Gastroesophageal sphincter (tissue), 4 donors: Measurements from ENCODE around the gene CPEB2. TPM values are rescaled to one million over a fixed set of nuclear protein-coding genes. Genes with fewer than 3 reads are reported as not detected.
A peak's percentile ranks its signal among the peaks of the same experiment; 100 is the strongest.

Source experiments
- ATAC-seq: fragments of 150-250 bp; one replicate; pipeline ENCODE4 v1.9.1; 2016; ENCODE audit warnings: mild to moderate bottlenecking, moderate library complexity
- H3K27ac ChIP-seq, 4 donors: fragments of 200-600 bp; sonication (generic) in 3 of 4; 1 replicate in 3 of 4; 2 replicates in 1 of 4; pipeline ENCODE4 v1.5.1; 2016 to 2019
- H3K27me3 ChIP-seq: fragments of 200-600 bp; sonication (generic); one replicate; pipeline ENCODE4 v1.5.1; 2019
- H3K36me3 ChIP-seq, 2 donors: fragments of 200-600 bp; sonication (generic); one replicate each; pipeline ENCODE4 v1.5.1; 2019; ENCODE audit warnings: control low read depth in 1 of 2
- H3K4me1 ChIP-seq, 3 donors: fragments of 200-600 bp; sonication (generic); 1 replicate in 2 of 3; 2 replicates in 1 of 3; pipeline ENCODE4 v1.5.1; 2016 to 2019; ENCODE audit warnings: control low read depth in 2 of 3
- H3K4me3 ChIP-seq, 2 donors: fragments of 200-600 bp; sonication (generic); one replicate each; pipeline ENCODE4 v1.5.1; 2019; ENCODE audit warnings: mild to moderate bottlenecking in 1 of 2, moderate library complexity in 1 of 2
- H3K9me3 ChIP-seq, 3 donors: fragments of 200-600 bp; sonication (generic); one replicate each; pipeline ENCODE4 v1.5.1; 2017 to 2019; ENCODE audit warnings: control low read depth in 2 of 3
- EP300 ChIP-seq: sonication (generic); formaldehyde crosslinking; IDR thresholded peaks from one replicate; pipeline ENCODE4 v1.6.1; 2017; ENCODE audit warnings: antibody characterized with exemption, mild to moderate bottlenecking
- POLR2A ChIP-seq, 2 donors: fragments of 450-650 bp; IDR thresholded peaks; one replicate each; pipeline ENCODE4 v1.6.1; 2017; ENCODE audit warnings: antibody characterized with exemption in 2 of 2, mild to moderate bottlenecking in 2 of 2, moderate library complexity in 1 of 2
- POLR2AphosphoS5 ChIP-seq: sonication (generic); formaldehyde crosslinking; IDR thresholded peaks from one replicate; pipeline ENCODE4 v1.6.1; 2017; ENCODE audit warnings: antibody characterized with exemption
- WGBS, 2 donors: methylation state at CpG; one replicate each; pipeline ENCODE4 v1.1.5; 2018; ENCODE audit warnings: low coverage in 1 of 2; 5-methylcytosine and 5-hydroxymethylcytosine counted together
- total RNA-seq, 4 donors: library from RNA; depleted of rRNA; stranded (reverse); fragments of >200 nt; gene quantifications; one replicate each; pipeline ENCODE4 v1.1.0, GENCODE V29; 2016
- TF ChIP-seq, protein P1 (sequence below), 4 experiments: fragments of 200-600 bp in 2 of 4; fragments of 450-650 bp in 2 of 4; sonication (generic) in 1 of 4; IDR thresholded peaks; one replicate each; pipeline ENCODE4 v1.5.1; 2017 to 2019; ENCODE audit warnings: antibody characterized with exemption in 4 of 4, mild to moderate bottlenecking in 2 of 4, moderate library complexity in 2 of 4

The CPEB2 gene
- total RNA-seq, 4 donors from 2014 or later: 21.9 to 34.4 (median 27.4) TPM

DNA sequence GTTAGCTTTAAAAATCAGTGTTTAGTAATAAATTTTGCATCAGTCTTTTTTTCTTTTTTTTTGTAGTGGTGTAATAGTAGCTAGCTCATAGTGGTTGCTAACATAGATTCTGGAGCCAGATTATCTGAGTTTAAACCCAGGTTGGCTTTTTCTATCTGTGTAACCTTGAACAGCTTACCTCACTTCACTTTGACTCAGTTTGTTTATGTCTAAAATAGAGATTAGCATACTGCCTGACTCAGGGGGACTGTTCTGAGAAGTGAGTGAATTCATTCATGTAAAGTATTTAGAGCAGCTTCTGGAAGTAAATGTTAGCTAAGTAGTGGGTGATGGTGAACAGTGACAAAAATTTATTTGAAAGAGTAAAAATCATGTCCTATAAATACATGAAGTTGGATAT lies 32.9 kb downstream of the CPEB2 start:
- peaks cover 6 to 86% (median 20%) of the 10 kb centered on the region in 3 donors for H3K4me1 ChIP-seq
- no peak for ATAC-seq

DNA sequence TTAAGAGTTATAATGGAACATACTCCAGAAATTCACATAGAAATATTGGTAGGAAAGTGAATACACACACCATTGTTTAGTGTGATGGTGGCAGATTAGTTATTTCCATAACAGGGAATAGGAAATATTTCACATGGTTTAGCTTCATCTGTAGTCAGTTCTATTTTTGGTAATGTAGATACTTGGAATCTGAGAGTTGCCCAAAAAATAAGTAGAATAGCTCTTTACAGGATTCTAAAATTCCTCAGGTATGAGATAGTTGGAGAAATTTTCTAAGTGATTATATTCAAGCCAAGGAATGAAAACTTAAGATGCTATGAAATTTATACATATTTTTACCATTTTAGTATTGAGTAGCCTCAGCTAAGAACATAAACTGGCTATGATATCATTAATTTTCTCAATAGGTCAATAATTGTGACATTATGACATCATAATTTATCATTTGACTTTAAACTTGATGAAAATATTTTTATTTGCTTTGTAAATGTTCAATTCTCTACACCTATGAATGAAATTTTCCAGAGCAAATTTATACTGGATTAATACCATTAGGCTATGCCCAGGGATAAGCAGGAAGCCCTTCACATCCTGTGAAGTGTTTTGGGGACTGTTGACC lies 35.8 kb downstream of the CPEB2 start:
- no peak for ATAC-seq
- TF ChIP-seq POLR2AphosphoS5 (no peak), POLR2A (IDR thresholded peaks at IDR 0.05) (no peak), EP300 (no peak)
- TF ChIP-seq, protein P1, sequence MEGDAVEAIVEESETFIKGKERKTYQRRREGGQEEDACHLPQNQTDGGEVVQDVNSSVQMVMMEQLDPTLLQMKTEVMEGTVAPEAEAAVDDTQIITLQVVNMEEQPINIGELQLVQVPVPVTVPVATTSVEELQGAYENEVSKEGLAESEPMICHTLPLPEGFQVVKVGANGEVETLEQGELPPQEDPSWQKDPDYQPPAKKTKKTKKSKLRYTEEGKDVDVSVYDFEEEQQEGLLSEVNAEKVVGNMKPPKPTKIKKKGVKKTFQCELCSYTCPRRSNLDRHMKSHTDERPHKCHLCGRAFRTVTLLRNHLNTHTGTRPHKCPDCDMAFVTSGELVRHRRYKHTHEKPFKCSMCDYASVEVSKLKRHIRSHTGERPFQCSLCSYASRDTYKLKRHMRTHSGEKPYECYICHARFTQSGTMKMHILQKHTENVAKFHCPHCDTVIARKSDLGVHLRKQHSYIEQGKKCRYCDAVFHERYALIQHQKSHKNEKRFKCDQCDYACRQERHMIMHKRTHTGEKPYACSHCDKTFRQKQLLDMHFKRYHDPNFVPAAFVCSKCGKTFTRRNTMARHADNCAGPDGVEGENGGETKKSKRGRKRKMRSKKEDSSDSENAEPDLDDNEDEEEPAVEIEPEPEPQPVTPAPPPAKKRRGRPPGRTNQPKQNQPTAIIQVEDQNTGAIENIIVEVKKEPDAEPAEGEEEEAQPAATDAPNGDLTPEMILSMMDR (IDR thresholded peaks at IDR 0.05): no peak
- Histone ChIP-seq H3K27ac (peak overlapping the region; percentile 14 to 59 (median 44)), H3K4me1 (peaks cover 0 to 84% (median 18%) of the 10 kb centered on the region in 3 donors), H3K27me3 (no peaks in the 10 kb centered on the region), H3K4me3 (no peak overlapping the region), H3K9me3 (no peaks in the 10 kb centered on the region), H3K36me3 (peaks cover 0 to 5% of the 10 kb centered on the region in 2 donors)

More for the DNA sequence above, 32.9 kb downstream of the CPEB2 start:
- TF ChIP-seq POLR2A (IDR thresholded peaks at IDR 0.05) (no peak), POLR2AphosphoS5 (peak; percentile 38), EP300 (no peak)
- TF ChIP-seq, protein P1 (IDR thresholded peaks at IDR 0.05): no peak
- Histone ChIP-seq H3K4me3 (no peak overlapping the region), H3K36me3 (peaks cover 0 to 5% of the 10 kb centered on the region in 2 donors), H3K27ac (peak overlapping the region; percentile 45 to 69 (median 58)), H3K9me3 (no peaks in the 10 kb centered on the region), H3K27me3 (no peaks in the 10 kb centered on the region)

DNA sequence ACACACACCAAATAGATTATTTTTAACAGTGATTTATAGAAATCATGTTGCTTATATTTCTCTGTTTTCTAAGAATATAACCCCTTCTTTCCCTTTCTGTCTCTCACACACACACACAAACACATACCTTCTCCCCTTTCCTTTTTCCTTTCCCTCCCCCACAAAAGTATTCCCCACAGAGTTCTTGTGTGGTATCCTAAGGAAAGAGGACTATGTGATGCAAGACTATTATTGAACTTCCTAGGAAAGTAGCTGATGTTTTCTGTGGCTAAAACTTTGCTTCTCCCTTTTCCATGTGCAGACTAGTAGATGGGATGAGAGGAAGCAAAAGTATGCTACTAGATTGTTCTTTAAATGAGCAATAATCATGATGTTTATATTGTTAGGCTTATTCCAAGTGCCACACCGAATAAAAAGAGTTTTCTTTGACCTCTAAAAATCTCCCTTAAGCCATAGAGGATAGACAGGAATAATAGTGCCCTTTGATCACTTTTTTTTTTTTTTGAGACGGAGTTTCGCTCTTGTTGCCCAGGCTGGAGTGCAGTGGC lies 38.7 kb downstream of the CPEB2 start:
- ATAC-seq: no peak
- H3K4me1 ChIP-seq: peaks cover 0 to 71% (median 14%) of the 10 kb centered on the region in 3 donors

DNA sequence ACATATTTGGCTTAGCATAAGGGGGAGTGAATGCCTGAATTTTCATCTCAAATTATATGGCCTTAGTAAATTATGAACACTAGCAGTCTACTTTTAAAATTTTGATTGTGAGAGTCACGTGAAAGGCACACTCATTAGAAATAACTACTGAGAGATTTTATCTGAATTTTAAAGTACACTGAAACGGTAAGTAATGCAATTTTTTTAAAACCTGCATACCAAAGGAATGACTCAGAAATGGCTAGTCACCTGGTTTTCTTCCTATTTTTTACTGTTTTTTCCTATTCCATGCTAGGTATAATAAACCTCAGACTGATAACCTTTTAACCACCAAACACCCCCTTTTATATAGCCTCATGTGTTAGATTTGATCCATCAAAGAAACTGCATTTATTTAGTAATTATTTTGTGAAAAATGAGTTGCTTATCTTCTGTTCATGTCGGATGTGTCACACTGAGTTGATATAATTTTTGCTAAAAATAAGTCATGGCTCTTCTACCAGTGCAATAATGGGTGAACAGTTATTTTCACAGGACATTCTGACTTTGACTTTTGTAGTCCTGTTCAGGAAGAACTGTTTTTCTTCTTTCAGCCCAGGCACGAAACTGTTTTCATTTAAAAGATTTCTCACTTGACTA lies 40.4 kb downstream of the CPEB2 start:
- H3K9me3 ChIP-seq: no peaks in the 10 kb centered on the region
- peak overlapping the region; percentile 15 to 63 (median 32) for H3K27ac ChIP-seq
- no peak for ATAC-seq
- H3K4me1 ChIP-seq: peaks cover 0 to 71% (median 14%) of the 10 kb centered on the region in 3 donors
- WGBS, 2 donors: 48 to 50% methylated on average over 4 of the region's 4 CpGs
- TF ChIP-seq EP300: no peak
- TF ChIP-seq POLR2AphosphoS5: no peak
- TF ChIP-seq POLR2A (IDR thresholded peaks at IDR 0.05): no peak
- TF ChIP-seq, protein P1 (IDR thresholded peaks at IDR 0.05): no peak
- H3K36me3 ChIP-seq: no peaks in the 10 kb centered on the region
- H3K27me3 ChIP-seq: no peaks in the 10 kb centered on the region
- no peak overlapping the region for H3K4me3 ChIP-seq

More for the DNA sequence above, 38.7 kb downstream of the CPEB2 start:
- TF ChIP-seq, protein P1 (IDR thresholded peaks at IDR 0.05): no peak
- TF ChIP-seq POLR2AphosphoS5 (no peak), EP300 (no peak), POLR2A (IDR thresholded peaks at IDR 0.05) (no peak)
- no peaks in the 10 kb centered on the region for H3K27me3 ChIP-seq
- H3K9me3 ChIP-seq: no peaks in the 10 kb centered on the region
- H3K27ac ChIP-seq: peak overlapping the region; percentile 16 to 63 (median 46)
- 44 to 57% methylated on average over 2 to 3 of the region's 3 CpGs for WGBS, 2 donors
- H3K4me3 ChIP-seq: no peak overlapping the region
- H3K36me3 ChIP-seq: no peaks in the 10 kb centered on the region
